Measurements from ENCODE around the gene ZNF20.
"Not testable (repeated sequence)": the region's sequence is repeated elsewhere in the genome, so short reads cannot be mapped to it uniquely, and the experiment has no call there.

ZNF20 gene

DNA sequence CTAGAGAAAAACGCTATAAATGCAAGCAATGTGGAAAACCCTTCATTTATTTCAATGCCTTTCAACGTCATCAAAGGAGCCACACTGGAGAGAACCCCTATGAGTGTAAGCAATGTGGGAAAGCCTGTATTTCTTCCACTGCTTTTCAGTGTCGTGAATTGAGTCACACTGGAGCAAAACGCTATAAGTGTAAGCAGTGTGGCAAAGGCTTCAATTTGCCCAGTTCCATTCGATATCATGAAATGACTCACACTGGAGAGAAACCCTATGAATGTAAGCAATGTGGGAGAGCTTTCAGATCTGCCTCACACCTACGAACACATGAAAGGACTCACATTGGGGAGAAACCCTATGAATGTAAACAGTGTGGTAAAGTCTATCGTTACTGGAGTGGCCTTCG, 27.4 kb downstream of the ZNF20 start:
- DNase-seq (ENCODE audit: low read depth), result no peak

DNA sequence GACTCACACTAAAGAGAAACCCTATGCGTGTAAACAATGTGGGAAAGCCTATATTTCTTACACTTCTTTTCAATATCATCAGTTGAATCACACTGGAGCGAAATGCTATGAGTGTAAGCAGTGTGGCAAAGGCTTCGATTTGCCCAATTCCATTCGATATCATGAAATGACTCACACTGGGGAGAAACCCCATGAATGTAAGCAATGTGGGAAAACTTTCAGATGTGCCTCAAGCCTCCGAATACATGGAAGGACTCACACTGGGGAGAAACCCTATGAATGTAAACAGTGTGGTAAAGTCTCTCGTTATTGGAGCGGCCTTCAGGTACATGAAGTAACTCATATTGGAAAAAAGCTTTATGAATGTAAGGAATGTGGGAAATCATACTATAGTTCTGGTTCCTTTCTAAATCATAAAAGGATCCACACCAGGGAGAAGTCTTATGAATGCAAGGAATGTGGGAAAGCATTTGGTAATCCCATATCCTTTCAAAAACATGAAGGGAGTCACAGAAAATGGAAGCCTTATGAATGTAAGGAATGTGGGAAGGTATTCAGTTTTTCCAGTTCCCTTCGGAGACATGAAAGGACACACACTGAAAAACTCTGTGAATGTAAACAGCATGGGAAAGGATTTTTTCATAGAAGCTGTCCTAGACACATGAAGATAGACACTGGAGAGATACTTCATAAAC, 28.1 kb downstream of the ZNF20 start:
- DNase-seq (ENCODE audit: low read depth), result no peak

DNA sequence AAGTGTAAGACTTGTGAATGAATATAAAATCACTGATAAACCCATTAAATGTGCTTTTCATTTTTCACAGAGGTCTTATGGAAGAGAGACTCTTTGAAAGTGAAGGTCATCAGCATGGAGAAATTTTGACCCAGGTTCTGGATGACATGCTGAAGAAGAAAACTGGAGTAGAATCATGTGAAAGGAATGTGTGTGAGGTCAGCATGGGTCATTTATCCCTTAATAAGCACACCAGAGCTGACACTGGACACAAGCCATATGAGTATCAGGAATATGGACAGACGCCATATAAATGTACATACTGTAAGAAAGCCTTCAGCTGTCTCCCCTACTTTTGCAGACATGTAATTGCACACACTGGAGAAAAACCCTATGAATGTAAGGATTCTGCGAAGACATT, 29.0 kb downstream of the ZNF20 start:
- DNase-seq (ENCODE audit: low read depth), result no peak

DNA sequence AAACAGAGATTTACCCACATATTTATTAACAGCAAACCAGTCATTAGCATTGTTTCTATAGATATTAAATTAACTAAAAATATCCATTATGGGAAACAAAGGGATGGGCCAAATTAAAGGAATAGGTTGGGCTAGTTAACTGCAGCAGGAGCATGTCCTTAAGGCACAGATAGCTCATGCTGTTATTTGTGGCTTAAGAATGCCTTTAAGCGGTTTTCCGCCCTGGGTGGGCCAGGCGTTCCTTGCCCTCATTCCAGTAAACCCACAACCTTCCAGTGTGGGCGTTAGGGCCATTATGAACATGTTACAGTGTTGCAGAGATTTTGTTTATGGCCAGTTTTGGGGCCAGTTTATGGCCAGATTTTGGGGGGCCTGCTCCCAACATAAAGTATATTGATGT, 36.2 kb downstream of the ZNF20 start:
- DNase-seq (ENCODE audit: low read depth), result not testable (repeated sequence)

DNA sequence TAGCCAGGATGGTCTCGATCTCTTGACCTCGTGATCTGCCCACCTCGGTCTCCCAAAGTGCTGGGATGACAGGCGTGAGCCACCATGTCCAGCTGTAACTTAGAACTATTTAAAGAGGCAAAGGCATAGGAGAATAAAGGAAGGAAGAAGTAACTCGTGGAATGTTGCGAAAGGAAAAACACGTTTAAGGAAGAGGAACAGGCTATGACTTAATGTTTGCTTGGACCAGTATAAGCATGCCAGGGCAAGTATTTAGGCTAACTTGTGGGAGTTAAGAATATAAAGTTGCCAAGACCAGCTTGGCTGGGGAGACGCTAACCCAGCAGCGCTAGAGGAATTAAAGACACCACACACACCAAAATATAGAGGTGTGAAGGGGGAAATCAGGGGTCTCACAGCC, 42.1 kb downstream of the ZNF20 start:
- no peak for DNase-seq (ENCODE audit: low read depth)

DNA sequence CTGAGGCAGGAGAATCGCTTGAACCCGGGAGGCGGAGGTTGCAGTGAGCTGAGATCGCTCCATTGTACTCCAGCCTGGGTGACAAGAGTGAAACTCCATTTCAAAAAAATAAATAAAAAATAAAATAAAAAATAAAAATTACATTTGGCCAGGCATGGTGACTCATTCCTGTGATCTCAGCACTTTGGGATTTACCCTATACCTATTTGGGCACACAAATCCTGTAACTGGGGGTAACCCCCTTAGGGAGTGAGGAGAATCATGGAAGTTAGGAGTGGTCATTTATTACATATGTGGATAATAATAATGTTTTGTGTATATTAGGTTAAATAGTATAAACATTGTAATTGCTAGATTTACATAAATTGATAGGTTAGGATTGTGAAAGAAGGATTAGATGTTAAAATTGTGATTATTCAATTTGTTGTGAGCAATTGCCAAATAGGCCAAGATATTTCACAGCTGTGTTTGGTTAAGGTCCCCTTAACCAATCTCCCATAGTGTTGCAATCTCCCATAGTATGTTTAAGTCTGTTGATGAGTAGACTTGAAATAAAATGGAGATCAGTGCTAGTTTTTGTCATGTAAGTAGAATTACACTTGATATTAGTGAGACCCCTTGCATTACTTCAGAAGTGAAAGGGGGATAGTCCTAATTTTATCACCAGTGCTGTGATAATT, 44.9 kb downstream of the ZNF20 start:
- DNase-seq (ENCODE audit: low read depth), result no peak

DNA sequence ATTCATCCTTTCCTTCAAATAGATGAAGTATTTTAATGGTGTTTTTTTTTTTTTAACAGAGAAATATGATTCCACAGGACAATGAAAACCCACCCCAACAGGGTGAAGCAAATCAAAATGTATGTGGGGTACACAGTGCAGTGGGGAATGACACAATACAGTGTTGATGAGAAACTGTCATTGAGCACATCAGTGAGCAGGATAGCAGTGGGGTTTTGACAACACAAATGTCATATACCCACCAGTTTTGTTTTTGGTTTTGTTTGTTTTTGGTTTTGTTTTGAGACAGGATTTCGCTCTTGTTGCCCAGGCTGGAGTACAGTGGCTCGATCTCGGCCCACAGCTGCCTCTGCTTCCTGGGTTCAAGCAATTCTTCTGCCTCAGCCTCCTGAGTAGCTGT, 46.4 kb downstream of the ZNF20 start:
- no peak for DNase-seq (ENCODE audit: low read depth)

DNA sequence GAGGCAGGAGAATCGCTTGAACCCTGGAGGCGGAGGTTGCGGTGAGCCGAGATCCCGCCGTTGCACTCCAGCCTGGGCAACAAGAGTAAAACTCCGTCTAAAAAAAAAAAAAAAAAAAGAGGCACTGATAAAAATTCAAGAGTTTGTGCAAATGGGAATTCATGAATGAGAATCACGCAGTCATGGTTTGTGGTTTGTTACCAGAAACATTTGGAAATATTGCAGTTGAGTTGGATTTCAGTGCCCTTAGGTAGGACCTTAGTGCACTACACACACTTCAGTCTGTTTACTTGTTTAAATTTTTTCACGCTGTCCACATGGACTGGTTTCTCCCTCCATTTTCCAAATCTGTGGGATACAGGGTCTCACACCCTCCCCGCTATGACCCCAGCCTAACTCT, 47.2 kb downstream of the ZNF20 start:
- DNase-seq (ENCODE audit: low read depth), result no peak

DNA sequence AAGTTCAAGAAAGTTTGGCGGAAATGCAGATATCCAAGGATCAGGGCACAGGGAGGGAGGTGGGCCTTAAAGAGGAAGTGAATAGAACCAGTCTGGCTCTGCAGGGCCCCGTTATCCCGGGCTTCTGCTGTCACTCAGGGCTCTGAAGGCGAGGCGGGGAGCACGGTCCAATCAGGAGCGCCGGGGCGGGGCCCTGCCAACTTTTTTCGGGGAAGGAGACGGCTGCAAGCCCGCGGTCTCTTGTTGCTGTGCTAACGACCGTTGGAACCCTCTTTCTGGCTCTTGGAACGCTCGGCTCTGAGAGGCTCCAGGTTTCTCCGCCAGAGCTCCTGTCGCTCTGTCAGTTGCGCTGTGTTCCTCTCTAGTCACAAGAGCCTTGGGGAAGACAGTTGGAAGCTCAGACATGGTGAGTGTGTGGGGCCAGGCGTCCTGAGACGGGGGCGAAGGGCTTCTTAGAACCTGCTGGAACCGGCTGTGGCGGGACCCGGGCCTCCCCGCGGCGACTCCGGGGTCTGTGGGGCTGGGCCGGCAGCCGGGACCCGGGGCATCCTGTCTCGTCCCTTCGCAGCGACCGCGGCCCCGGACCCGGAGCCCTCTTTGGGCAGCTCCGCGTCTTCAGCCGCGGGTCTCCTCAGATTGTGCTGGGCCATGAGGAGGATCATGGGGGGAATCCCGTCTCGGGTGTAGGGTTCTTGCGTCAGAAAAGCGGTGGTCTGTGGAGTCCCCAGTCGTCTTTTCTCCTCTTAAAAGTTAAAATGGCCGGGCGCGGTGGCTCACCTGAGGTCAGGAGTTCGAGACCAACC, 47.9 kb downstream of the ZNF20 start:
- peak; percentile 70 for DNase-seq (ENCODE audit: low read depth)

DNA sequence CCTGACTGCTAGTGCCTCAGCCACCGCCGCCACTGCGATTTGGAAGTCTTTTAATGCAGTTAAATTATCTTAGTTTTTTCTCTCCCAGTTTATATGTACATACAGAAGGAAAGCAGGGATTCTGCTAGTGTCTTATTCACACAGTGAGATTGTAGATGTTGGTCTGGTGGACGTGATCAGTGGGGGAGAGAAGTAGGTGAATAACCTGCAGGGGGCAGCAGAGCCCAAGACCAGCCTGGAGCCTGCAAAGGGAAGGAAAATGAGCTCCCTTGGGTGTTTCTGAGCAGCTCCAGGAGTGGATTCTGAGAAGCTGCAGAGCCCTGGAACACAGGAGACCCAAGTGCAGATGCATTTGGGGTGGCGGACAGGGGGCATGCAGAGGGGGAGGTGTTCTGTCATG, 49.3 kb downstream of the ZNF20 start:
- DNase-seq (ENCODE audit: low read depth), result no peak

DNA sequence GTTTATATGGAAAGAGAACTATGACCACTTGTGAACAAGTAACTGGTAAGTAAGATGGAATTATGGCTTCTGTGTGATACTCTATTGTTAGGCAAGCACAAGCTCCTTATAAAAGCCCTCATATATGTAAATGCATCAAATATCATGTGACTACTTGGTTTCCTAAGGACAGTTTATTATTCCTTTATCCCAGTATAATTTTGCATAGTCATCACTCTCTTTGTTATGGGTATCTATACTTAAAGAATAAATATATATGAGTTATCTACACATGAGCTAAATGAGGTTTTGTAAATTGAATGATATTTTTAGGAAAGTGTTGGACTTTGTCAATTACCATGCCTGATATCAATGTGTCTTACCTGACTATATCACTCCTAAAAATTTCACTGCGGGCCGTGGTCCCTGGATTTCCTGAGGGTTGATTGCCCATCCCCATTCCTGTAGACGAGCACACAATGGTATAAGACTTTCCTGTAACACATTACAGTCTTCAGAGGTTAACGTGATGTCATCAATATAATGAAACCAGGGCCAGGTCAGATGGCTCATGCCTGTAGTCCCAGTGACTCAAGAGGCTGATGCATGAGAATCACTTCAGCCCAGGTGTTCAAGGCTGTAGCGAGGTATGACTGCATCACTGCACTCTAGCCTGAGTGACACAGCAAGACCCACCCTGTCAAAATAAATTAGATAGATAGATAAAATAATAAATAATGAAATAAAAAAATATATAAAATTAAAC, 54.9 kb downstream of the ZNF20 start:
- DNase-seq (ENCODE audit: low read depth), result no peak

DNA sequence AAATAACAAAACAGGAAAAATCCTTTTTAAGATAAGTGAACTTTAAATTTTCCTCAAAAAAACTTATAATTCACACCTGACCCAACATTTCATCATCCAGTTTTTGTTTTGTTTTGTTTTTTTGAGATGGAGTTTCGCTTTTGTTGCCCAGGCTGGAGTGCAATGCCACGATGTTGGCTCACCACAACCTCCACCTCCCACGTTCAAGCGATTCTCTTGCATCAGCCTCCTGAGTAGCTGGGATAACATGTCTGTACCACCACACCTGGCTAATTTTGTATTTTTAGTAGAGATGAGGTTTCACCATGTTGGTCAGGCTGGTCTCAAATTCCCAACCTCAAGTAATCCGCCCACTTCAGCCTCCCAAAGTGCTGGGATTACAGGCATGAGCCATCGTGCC, 56.8 kb downstream of the ZNF20 start:
- not testable (repeated sequence) for DNase-seq (ENCODE audit: low read depth)

All from HS-27A (cell line).